ENCODE measurements around the gene APOO. TPM values are rescaled to one million over a fixed set of nuclear protein-coding genes. Genes with fewer than 3 reads are reported as not detected.
"Not testable (repeated sequence)": the region's sequence is repeated elsewhere in the genome, so short reads cannot be mapped to it uniquely, and the experiment has no call there.

APOO gene
- total RNA-seq, 1 donor from 2014 or later, result 81.0 TPM

DNA sequence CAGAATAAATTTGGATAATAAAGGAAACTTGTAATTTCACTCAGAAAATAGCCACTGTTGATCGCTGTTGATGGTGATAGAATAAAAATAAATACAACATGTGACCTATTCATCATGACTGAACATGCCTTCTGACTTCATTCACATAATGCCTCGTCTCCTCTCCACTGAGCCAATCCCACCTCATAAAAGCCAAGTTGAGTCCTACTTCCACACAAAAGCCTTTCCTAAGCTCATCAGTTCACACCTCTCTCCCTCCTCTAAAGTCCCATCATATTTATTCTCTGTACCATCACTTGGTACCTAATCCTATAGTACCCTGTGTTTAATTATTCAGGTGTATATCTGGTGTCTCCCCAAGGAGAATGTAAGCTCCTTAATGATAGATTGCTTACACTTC lies 37.7 kb downstream of the APOO start:
- H2AFZ ChIP-seq (replicated peaks), result no peak overlapping the region
- Mint-ChIP-seq H3K36me3 (peaks cover 31% of the 10 kb centered on the region), H3K4me1 (peaks cover 3% of the 10 kb centered on the region), H3K27ac (no peak overlapping the region), H3K27me3 (ENCODE audit: insufficient read depth, low read depth) (peaks cover 2% of the 10 kb centered on the region), H3K4me3 (no peak overlapping the region), H3K9me3 (no peaks in the 10 kb centered on the region)
- H3K9me3 ChIP-seq (ENCODE audit: low read depth), result no peaks in the 10 kb centered on the region
- DNase-seq (ENCODE audit: low spot score), result no peak
- H3K4me2 ChIP-seq, result no peak overlapping the region
- no peaks in the 10 kb centered on the region for H4K20me1 ChIP-seq (ENCODE audit: low read depth)
- H3K4me3 ChIP-seq, result no peak overlapping the region
- H3F3A ChIP-seq (ENCODE audit: low read depth), result peaks cover 9% of the 10 kb centered on the region
- H3K27me3 ChIP-seq, result no peaks in the 10 kb centered on the region
- H3K4me1 ChIP-seq, result peaks cover 7% of the 10 kb centered on the region
- H3K27ac ChIP-seq, result no peak overlapping the region
- no peaks in the 10 kb centered on the region for H3K36me3 ChIP-seq
- H3K79me2 ChIP-seq (ENCODE audit: low read depth), result no peaks in the 10 kb centered on the region
- no peak overlapping the region for H3K9ac ChIP-seq
- TF ChIP-seq, protein P1, sequence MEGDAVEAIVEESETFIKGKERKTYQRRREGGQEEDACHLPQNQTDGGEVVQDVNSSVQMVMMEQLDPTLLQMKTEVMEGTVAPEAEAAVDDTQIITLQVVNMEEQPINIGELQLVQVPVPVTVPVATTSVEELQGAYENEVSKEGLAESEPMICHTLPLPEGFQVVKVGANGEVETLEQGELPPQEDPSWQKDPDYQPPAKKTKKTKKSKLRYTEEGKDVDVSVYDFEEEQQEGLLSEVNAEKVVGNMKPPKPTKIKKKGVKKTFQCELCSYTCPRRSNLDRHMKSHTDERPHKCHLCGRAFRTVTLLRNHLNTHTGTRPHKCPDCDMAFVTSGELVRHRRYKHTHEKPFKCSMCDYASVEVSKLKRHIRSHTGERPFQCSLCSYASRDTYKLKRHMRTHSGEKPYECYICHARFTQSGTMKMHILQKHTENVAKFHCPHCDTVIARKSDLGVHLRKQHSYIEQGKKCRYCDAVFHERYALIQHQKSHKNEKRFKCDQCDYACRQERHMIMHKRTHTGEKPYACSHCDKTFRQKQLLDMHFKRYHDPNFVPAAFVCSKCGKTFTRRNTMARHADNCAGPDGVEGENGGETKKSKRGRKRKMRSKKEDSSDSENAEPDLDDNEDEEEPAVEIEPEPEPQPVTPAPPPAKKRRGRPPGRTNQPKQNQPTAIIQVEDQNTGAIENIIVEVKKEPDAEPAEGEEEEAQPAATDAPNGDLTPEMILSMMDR (IDR thresholded peaks at IDR 0.05), result no peak
- TF ChIP-seq EZH2phosphoT487 (IDR thresholded peaks at IDR 0.05) (no peak), EZH2 (IDR thresholded peaks at IDR 0.05) (no peak)

DNA sequence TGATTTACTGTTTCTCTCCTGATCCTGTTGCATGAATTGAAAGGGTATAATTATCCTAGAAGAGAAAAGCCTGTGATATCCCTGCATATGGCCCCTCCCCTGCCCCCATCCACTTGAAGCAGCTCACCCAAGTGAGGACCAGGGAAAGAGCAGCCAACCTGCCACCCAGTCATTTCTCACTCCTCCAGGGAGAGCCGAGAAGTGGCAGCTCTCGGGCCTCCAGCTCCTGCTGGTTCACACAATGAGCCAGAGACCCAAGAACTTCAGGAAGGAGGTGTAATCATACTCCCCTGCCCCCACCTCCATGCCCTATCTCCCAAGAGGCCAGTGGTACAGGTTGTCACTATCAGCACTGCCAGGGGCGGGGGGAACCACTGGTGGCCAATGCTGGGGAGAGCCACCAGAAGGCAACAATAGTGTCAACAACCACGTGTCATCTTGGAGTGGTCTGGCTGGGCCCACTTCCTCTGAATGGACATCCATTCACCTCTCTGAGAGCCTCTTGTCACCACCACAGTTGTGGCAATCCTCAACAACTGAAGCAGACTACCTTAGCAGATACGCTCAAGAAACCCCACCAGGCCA lies 42.9 kb downstream of the APOO start:
- Histone ChIP-seq H2AFZ (replicated peaks) (no peak overlapping the region), H3K4me2 (no peak overlapping the region), H3K9me3 (ENCODE audit: low read depth) (no peaks in the 10 kb centered on the region), H3F3A (ENCODE audit: low read depth) (no peaks in the 10 kb centered on the region), H3K4me1 (no peaks in the 10 kb centered on the region), H3K79me2 (ENCODE audit: low read depth) (no peaks in the 10 kb centered on the region), H3K36me3 (no peaks in the 10 kb centered on the region), H3K27ac (no peak overlapping the region), H3K9ac (no peak overlapping the region), H4K20me1 (ENCODE audit: low read depth) (no peaks in the 10 kb centered on the region), H3K4me3 (no peak overlapping the region), H3K27me3 (no peaks in the 10 kb centered on the region)
- Mint-ChIP-seq H3K27me3 (ENCODE audit: insufficient read depth, low read depth) (peaks cover 2% of the 10 kb centered on the region), H3K4me3 (no peak overlapping the region), H3K36me3 (peaks cover 32% of the 10 kb centered on the region), H3K27ac (no peak overlapping the region), H3K9me3 (no peaks in the 10 kb centered on the region), H3K4me1 (no peaks in the 10 kb centered on the region)
- TF ChIP-seq, protein P1 (IDR thresholded peaks at IDR 0.05), result no peak
- TF ChIP-seq EZH2 (IDR thresholded peaks at IDR 0.05) (no peak), EZH2phosphoT487 (IDR thresholded peaks at IDR 0.05) (no peak)
- DNase-seq (ENCODE audit: low spot score), result no peak

DNA sequence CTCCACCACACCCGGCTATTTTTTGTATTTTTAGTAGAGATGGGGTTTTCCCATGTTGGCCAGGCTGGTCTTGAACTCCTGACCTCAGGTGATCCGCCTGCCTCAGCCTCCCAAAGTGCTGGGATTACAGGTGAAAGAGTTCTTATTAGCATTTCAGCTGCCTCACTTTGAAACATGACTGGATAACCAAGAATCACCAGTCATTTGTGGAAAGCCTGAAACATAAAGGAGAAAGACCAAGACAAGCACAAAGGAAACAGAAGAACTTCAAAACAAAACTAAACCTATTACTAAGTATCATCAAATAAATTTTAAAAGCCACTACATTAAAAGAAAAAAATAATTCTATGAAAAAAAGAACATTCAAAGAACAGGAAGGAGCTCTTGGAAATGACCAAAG lies 45.8 kb downstream of the APOO start:
- not testable (repeated sequence) for H3K4me1 Mint-ChIP-seq; H3K27ac ChIP-seq; H3K36me3 ChIP-seq; H3K4me3 Mint-ChIP-seq; H3K4me2 ChIP-seq; H3K4me1 ChIP-seq; H3K9me3 ChIP-seq (ENCODE audit: low read depth); H3K79me2 ChIP-seq (ENCODE audit: low read depth); H2AFZ ChIP-seq (replicated peaks); H3K9me3 Mint-ChIP-seq; H3K27ac Mint-ChIP-seq; H3K9ac ChIP-seq; H4K20me1 ChIP-seq (ENCODE audit: low read depth); H3K27me3 ChIP-seq; DNase-seq (ENCODE audit: low spot score); H3K4me3 ChIP-seq; H3F3A ChIP-seq (ENCODE audit: low read depth); H3K27me3 Mint-ChIP-seq (ENCODE audit: insufficient read depth, low read depth)
- peaks cover 27% of the 10 kb centered on the region for H3K36me3 Mint-ChIP-seq

DNA sequence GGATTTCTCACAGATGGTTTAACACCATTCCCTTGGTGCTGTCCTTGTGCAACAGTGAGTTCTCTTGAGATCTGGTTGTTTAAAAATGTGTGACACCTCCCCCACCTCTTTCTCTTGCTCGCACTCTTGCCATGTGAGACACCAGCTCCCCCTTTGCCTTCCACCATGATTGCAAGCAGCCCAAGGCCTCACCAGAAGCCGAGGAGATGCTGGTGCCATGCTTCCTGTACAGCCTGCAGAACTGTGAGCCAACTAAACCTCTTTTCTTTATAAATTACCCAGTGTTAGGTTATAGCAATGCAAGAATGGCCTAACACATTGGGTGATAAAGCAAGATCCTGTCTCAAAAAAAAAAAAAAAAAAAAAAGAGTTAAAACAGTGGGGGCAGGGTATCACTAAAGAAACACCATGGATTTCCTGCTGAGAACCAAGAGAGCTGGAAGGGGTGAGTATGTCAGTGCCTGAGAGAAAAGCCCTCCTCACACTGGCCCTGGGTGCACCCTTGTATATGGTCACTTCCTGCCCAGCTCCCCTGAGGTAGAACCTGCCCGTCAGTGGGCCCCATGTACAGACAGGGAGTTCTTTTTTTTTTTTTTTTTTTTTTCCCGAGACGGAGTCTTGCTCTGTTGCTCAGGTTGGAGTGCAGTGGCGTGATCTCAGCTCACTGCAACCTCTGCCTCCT lies 46.4 kb downstream of the APOO start:
- no peak overlapping the region for H3K27ac Mint-ChIP-seq

DNA sequence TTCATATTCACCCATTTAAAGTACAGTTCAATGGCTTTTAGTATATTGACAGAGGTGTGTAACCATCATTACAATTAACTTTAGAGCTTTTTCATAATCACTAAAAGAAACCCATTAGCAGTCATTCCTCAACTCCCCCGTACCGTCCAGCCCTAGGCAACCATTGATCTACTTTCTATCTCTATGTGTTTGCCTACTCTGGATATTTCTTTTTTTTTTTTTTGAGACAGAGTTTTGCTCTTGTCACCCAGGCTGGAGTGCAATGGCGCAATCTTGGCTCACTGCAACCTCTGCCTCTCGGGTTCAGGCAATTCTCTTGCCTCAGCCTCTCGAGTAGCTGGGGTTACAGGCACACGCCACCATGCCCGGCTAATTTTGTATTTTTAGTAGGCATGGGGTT lies 48.5 kb downstream of the APOO start:
- not testable (repeated sequence) for H3K4me2 ChIP-seq; H3K9me3 Mint-ChIP-seq; H3K27ac ChIP-seq; H3K9me3 ChIP-seq (ENCODE audit: low read depth); H3K27me3 Mint-ChIP-seq (ENCODE audit: insufficient read depth, low read depth); DNase-seq (ENCODE audit: low spot score); H3K9ac ChIP-seq; H3K27ac Mint-ChIP-seq; H3K27me3 ChIP-seq; H3K36me3 ChIP-seq; H3K4me3 Mint-ChIP-seq; H4K20me1 ChIP-seq (ENCODE audit: low read depth); H2AFZ ChIP-seq (replicated peaks); H3K79me2 ChIP-seq (ENCODE audit: low read depth); H3K4me1 Mint-ChIP-seq; H3K4me3 ChIP-seq; H3K4me1 ChIP-seq; H3F3A ChIP-seq (ENCODE audit: low read depth)
- peaks cover 23% of the 10 kb centered on the region for H3K36me3 Mint-ChIP-seq

More for the DNA sequence above, 46.4 kb downstream of the APOO start:
- Histone ChIP-seq H3K27me3 (no peaks in the 10 kb centered on the region), H3K9ac (no peak overlapping the region), H3F3A (ENCODE audit: low read depth) (no peaks in the 10 kb centered on the region), H3K36me3 (no peaks in the 10 kb centered on the region), H3K79me2 (ENCODE audit: low read depth) (no peaks in the 10 kb centered on the region), H3K27ac (no peak overlapping the region), H3K4me3 (no peak overlapping the region), H3K9me3 (ENCODE audit: low read depth) (no peaks in the 10 kb centered on the region), H2AFZ (replicated peaks) (no peak overlapping the region), H4K20me1 (ENCODE audit: low read depth) (no peaks in the 10 kb centered on the region), H3K4me1 (no peaks in the 10 kb centered on the region), H3K4me2 (no peak overlapping the region)
- Mint-ChIP-seq H3K27me3 (ENCODE audit: insufficient read depth, low read depth) (no peaks in the 10 kb centered on the region), H3K36me3 (peaks cover 30% of the 10 kb centered on the region), H3K4me1 (no peaks in the 10 kb centered on the region), H3K9me3 (no peaks in the 10 kb centered on the region), H3K4me3 (no peak overlapping the region)
- TF ChIP-seq, protein P1 (IDR thresholded peaks at IDR 0.05), result no peak
- TF ChIP-seq EZH2phosphoT487 (IDR thresholded peaks at IDR 0.05), result no peak
- no peak for TF ChIP-seq EZH2 (IDR thresholded peaks at IDR 0.05)
- no peak for DNase-seq (ENCODE audit: low spot score)
